SH-SY5Y (cell line): Measurements from ENCODE around the gene RFC1.

Experiments
- GATA2 ChIP-seq: IDR thresholded peaks from 2 replicates; pipeline ENCODE4 v1.6.1; 2011; ENCODE audit warnings: mild to moderate bottlenecking, low read depth, low read length
- GATA3 ChIP-seq: IDR thresholded peaks from 2 replicates; pipeline ENCODE4 v1.6.1; 2011; ENCODE audit warnings: low read depth, mild to moderate bottlenecking, low read length, moderate library complexity

- TF ChIP-seq GATA3 (no peak), GATA2 (no peak)
Observed at GRCh38 chr4:39357002-39357401, 9.2 kb downstream of the RFC1 start.
